HUDEP-2 (cell line): Measurements from ENCODE around the gene LPAR6.
A peak's percentile ranks its signal among the peaks of the same experiment; 100 is the strongest.
"Not testable (repeated sequence)": the region's sequence is repeated elsewhere in the genome, so short reads cannot be mapped to it uniquely, and the experiment has no call there.

Source experiments
- DNase-seq, 76 experiments: peaks; one replicate each; lab custom pipeline; 2025; ENCODE audit not compliant: unreplicated experiment in 76 of 76; lab: John Stamatoyannopoulos, UW

The LPAR6 gene, protein sequence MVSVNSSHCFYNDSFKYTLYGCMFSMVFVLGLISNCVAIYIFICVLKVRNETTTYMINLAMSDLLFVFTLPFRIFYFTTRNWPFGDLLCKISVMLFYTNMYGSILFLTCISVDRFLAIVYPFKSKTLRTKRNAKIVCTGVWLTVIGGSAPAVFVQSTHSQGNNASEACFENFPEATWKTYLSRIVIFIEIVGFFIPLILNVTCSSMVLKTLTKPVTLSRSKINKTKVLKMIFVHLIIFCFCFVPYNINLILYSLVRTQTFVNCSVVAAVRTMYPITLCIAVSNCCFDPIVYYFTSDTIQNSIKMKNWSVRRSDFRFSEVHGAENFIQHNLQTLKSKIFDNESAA

DNA sequence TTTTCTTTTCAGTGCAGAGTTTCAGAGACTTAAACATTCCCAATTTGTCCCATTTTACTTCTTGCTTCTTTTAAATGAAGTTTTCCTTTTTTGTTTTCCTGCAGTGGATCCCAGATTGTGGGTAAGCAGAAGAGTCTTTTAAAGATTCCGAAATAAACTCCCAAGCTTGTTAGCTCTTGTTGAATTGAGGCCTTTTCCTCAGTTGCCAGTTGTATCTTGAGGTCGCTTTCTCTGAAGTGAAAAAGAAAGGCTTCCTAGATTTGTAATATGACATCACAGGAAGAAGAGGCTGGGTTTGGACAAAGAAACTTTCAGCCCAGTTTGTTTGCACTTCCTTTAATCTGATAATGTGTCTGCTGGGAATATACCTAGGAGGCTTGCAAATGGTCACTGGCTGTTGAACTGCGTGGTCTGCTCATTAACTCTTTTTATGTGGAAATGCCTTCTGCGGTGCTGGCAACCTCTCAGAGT, at the start of gene LPAR6:
TSS of gene LPAR6 (minus strand) at position 233 of the 471 bp plus-strand sequence. CDS start 690 bp downstream, outside the sequence.
- no peak for DNase-seq

DNA sequence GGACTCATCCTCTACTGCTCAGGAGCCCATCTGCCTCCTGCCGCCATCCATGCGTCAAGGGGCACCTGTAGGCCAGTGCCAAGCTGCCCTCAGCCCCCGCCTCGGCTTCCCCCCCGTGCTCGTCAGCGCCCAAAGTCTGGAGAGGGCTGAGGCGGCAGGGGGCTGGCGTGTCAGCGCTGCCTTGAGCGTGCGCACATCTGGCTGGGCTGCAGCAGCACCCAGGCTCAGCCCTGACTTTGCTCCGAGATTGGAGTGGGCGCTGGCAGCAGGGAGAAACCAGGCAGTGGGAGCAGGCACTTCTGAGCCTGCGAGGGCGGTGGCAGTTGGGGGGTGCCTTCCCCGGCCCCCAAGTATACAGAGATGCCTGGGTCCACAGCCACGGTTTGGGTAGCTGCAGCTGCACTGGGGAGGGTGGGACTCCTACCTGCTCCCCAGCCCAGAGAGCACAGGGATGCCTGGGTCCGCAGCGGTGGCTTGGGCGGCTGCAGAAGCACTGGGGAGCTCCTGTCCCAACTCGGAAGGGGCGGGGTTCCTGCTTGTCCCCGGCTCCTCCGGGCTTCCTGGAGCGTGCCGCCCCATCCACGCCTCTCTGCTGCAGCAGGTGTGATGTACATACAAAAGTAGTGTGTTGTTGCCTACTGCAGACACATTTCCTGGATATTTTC, 44.8 kb upstream of the LPAR6 start:
- DNase-seq = no peak

DNA sequence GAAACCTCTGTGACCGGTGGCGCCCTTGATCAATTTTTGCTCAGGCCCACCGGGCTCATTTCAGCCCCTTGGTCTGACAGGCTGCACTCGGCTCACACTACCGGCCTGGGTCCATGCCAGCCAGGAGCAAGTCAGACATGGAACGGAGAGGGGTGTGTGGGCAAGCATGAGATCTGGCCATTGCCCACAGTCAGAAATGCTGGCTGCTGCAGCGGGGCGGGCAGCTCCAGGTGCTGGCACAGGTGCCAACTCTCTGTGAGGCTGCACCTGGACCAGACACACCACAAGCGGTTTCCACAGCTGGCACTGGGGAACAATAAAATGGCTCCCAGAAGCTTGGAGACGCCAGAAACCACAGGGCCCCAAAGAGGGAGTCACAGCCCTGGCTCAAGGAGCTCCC, 43.6 kb upstream of the LPAR6 start:
- DNase-seq = no peak

DNA sequence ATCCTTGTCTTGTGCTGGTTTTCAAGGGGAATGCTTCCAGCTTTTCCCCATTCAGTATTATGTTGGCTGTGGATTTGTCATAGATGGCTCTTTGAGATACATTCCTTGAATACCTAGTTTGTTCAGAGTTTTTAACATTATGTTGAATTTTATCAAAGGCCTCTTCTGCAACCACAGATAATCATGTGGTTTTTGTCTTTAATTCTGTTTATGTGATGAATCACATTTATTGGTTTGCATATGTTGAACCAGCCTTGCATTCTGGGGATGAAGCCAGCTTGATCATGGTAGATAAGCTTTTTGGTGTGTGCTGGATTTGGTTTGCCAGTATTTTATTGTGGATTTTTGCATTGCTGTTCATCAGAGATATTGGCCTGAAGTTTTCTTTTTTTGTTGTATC, 38.3 kb upstream of the LPAR6 start:
- peak in 1 of 76 experiments; percentile 12 for DNase-seq

DNA sequence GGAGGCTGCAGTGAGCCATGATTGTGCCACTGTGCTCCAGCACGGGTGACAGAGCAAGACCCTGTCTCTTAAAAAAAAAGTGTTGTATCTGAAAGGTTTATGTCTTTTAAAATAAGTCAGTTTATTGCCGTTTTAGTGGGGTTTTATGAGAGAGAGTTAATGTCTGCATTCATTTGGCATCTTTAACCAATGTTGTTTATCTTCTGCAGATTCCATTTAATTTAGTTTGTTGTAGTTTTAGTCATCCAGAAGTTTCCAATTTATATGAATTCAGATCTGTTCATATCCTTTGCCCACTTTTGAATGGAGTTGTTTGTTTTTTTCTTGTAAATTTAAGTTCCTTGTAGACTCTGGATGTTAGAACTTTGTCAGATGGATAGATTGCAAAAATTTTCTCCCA, 36.7 kb upstream of the LPAR6 start:
- DNase-seq = no peak

DNA sequence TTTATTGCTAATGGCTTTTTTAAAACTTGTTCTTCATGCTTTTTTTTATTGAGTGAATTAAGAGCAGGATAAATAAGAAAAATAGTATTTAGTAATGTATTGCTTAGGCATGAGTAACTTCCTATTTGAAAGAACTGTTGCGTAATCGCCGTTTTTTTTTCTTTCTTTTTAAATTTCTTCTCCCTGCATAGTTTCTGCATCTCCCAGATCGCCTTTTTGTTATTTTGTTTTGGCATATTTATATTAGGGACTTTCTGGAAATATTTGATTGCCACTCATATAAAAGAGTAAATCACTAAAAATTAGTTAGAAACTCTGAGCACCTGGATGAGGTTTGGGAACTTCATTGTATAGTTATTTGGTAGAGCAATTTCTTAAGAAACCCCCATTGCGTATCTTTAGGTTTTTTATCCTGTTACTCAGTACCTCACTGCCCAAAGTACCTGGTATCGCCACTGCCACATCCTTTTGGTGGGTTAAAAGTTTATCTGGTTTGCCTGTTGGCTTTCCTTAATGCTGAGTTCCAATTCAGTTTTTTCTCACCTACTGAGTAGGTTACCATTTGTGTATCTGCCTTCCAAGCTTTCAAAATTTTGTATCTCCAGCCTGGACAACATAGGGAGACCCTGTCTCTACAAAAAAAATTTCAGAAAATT, 36.2 kb upstream of the LPAR6 start:
- DNase-seq = no peak

DNA sequence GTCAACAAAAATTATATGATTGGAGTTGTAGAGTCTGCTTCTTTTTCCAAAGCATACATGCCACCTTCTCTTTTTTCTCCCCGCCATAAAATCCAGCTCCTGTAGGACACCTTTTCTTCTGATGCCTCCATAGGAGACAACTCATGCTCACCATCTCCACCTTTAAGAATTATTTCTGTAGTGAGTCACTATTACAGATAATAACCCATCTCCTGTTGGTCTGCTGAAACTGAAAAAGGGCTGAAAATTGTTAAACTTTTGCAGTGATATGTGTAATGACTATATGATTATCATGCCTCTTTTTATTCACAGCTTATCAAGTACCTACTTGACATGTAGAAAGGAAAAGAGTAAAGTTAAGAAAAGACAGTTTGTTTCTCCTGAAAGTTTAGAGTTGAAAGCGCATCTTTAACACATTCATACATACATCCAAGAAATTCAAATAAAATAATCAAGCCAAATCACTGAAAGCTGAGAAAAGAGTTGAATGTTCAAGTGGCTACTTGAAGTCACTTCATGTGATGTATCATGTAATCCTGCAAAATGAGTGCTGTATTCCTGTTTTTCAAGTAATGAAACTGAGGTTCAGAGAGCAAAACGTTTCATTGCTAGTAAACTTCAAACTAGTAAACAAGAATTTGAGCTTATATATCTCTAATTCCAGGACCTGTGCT, 35.5 kb upstream of the LPAR6 start:
- no peak for DNase-seq

DNA sequence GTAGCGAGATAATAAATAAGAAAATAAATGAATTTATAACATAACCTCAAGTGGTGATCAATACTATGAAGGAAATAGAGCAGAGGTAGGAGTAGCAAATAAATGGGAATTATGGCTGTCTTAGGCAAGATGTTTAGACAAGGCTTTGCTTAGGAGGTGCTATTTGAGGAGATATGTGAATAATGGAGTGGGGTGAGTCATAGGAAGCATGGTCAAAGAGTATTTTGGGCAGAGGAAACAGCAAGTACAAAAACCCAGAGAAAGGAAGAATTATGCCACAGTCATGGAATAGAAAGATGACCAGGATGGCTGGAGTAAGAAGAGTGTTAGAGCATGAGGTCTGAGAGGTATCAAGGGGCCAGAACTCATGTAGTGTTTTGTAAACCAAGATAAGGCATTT, 33.6 kb upstream of the LPAR6 start:
- no peak for DNase-seq

DNA sequence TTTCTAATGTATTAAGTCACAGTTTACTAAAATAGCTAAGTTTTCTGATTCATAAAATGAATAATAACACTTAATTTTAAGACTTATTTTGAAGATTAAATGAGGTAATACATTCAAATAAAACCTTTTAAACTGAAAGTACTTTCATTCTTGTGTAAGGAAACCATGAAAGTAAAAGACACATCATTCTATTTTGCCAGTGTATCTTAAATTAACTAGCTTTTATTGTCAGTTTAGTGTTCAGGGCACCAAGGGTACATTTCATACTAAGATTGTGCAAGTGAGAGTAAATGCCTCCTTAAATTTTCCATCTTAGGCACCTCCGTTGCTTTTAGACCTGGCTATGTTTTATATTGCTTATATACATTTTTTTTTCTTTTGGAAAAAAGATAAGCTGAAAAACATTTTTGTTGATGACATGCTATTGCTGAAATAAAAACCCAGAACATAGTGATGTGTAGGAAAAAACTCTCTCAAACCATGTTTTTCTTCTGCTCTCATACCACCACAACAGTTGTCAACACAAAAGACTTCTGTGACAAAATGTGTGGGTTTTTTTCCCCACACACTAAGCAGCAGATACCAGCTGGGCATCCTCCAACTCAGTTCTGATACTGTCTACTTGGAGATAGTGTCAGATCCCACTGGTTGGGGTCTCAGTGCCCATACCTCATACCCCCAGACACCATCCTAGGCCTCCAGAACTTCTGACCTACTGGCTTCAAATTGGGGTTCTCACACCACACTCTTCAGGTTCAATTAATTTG, 30.7 kb upstream of the LPAR6 start:
- no peak for DNase-seq

DNA sequence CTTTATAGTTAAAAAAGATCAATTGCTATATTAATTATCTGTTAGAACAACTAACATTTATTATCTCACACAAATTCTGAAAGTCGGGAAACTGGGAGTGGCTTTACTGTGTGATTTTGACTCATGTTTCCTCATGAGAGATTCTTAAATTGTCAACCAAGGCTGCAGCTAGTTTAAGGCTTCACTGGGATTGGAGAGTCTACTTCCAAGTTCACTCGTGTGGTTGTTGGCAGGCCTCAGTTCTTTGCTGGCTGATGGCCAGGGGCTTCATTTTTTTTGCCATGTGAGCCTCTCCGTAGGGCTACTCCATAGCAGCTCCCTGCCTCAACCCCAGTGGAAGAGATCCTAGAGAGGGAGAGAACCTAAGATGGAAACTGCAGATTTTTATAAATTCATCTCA, 24.5 kb upstream of the LPAR6 start:
- DNase-seq = peak in 4 of 76 experiments; percentile 2 to 5 (median 3)

DNA sequence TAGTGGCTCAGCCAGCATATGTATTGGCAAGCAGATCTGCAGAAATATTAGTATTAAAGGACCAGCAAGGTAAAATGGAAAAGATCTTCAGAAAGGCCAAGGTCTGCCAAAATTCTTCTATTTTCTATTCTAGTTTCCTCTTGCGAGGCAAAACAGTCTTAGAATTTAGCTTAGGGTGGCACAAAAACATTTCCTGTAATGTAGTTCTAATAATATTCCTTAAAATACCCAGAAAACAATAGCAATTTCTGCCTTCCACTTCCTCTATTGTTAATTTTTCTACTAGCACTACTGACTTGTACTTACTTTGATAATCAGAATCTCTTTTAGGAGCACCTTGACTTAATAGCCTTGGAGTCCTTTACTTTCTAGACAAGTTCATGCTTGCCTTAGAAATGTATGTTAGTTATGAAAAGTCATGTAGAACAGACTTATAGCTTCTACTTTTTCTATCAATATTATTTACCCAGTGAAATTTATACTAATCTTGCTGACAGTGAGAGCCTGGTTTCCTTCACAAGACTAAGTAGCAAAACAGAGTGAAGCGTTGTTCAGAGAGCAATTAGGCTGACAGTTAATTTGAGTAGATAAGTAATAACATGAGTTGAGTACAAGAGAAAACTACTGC, 23.9 kb upstream of the LPAR6 start:
- no peak for DNase-seq

DNA sequence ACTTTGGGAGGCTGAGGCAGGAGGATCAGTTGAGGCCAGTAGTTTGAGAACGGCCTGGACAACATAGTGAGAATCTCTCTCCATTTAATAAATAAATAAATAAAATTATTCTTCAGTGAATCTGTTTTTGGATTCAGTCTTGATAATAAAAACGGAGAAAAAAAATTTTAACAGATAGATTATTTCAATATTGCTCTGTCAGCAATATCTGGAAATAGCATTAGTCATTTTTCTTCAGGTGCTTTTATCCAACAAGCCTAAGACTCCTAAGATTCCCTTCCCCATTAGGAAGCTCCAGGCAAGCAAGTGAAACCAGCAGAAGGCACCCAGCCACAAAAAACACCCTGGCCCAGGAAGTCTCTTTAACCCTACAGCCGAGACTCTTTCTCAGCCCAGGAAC, 21.3 kb upstream of the LPAR6 start:
- DNase-seq = no peak

DNA sequence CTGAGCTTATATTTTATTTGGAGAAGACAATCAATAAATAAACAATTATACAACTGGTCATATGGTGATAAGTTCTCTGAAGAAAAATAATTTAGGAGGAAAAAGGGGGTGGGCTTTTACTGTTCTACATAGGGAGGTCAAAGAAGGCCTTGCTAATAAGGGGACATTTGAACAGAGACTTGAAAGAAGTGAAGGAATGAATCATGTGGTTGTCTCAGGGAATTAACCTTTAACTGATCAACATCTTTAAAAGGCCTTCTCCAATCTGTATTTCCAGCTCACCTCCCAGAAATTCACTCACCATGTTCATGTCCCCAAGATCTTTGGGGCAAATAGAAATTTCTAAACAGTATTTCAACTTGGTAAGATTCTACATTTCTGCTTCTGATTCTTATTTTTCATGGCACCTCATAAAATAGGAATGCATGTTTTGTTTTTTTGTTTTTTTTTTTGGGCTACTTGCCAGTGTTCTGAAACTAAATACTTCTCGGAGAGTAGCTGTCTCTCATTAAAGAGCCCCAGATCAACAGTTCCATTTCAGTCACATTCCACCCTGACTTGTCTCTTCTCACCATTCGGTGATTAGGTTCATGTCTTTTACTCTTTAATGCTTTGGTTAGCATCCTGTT, 19.2 kb upstream of the LPAR6 start:
- no peak for DNase-seq

DNA sequence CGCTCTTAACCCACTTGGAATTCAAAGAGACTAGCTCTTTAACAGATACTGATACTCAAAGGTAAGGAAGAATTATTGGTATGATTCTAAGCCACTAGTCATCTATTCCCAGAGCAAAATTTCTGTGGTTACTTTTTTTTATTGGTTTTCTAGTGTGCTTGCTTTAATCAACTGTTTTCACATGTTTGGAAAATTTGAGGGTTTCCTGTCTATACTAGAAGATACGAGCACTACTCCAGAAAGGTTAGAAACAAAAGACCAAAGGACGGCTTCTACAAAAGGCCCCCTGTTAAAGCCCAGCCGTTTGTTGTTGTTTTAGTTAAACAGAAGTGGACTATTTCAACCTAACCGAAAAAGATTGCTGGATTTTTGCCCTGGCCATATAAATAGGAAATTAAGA, 18.5 kb upstream of the LPAR6 start:
- no peak for DNase-seq

DNA sequence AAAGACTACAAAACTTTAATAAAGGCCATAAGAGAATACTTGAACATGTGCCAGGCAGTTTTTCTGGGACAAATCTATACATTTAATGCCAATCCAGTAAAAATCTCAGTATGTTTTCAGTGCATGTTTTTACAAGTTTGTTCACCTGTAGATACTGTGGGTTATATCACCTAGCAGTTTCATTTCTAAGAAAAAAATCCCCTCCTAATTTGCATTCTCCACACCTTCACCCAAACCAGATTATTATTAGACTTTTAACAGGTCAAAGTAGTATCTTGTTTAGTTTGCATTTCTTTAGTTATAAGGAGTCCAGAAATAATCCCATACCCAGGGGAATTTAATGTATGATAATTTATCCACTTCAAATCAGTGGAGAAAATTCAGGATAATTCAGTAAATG, 17.0 kb upstream of the LPAR6 start:
- DNase-seq = no peak

DNA sequence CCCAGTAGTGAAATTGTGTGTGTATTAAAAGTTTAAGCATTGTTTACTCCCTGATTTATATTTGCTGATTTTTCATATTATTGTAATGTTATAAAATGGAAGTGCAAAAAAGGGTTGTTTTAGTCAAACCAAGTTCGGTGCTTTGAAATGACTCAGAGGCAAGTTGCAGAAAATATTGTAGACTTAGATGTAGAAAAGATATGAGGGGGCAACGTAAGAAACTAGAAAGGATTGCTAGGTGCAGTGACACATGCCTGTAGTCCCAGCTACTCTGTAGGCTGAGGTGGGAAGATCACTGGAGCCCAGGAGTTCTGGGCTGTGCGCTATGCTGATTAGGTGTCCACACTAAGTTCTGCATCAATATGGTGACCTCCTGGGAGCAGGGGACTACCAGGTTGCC, 16.1 kb upstream of the LPAR6 start:
- DNase-seq = no peak

DNA sequence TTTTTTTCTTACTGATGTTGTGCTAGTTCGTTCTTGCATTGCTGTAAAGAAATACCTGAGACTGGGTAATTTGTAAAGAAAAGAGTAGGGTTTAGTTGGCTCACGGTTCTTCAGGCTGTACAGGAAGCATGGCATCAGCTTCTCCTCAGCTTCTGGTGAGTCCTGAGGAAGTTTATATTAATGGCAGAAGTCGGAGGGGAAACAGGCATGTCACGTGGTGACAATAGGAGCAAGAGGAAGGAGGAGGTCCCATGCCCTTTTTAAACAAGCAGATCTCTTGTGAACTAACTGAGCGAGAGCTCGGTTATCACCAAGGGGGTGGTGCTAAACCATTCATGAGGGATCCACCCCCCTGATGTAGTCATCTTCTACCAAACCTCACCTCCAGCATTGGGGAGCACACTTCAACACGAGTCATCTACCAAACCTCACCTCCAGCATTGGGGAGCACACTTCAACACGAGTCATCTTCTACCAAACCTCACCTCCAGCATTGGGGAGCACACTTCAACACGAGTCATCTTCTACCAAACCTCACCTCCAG, 13.9 kb upstream of the LPAR6 start:
- DNase-seq = not testable (repeated sequence)

DNA sequence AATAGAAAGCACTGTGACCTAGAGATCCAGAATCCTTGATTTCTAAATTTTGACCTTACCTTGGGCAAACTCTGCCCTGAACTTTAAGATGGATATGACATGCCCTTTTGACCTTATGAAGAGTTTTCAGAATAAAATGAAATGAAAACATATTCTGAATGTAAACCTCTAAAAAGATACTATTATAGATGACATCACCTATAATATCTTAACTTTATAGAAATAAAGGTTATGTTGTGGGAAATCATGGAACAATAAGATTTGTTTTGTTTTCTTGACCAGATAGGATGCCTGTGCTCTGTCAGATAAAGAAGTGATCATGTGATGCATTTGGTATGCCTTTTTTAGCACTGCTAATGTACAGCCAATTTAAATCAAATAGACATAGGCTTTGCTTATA, 13.1 kb upstream of the LPAR6 start:
- DNase-seq = no peak

DNA sequence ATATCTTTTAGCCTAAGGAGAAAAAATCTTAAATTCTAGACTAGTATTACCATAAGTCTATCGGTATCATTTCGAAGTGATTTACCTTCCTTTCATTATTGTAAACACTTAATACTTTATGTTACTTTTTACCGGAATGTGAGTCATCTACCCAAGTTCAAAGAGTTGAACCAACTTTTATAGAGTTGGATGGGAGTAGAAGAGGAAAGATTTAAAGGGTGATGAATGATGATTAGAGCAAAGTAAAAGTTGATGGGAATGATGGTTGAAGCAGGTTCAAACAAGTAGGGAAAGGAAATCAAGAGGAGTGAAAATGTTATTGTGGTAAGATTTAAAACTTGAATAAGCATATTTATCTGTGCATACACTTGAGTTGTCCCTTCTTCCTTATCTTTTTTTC, 11.3 kb upstream of the LPAR6 start:
- no peak for DNase-seq
